Transverse colon (tissue), 3 donors: ENCODE data around the gene RETREG1.

ENCODE experiments used
- CTCF ChIP-seq, 5 experiments: fragments of 200-600 bp in 3 of 5; fragments of 450-650 bp in 2 of 5; sonication (generic) in 3 of 5; IDR thresholded peaks; 1 replicate in 2 of 5; 2 replicates in 3 of 5; pipeline ENCODE4 v1.5.1; 2016 to 2017; ENCODE audit warnings: antibody characterized with exemption in 5 of 5, inconsistent platforms in 3 of 5, mild to moderate bottlenecking in 2 of 5, moderate library complexity in 1 of 5
- EP300 ChIP-seq: sonication (generic); formaldehyde crosslinking; IDR thresholded peaks from one replicate; pipeline ENCODE4 v1.6.1; 2017; ENCODE audit warnings: antibody characterized with exemption, low read depth
- POLR2A ChIP-seq: fragments of 450-650 bp; IDR thresholded peaks from one replicate; pipeline ENCODE4 v1.6.1; 2016; ENCODE audit warnings: antibody characterized with exemption, mild to moderate bottlenecking, moderate library complexity

DNA sequence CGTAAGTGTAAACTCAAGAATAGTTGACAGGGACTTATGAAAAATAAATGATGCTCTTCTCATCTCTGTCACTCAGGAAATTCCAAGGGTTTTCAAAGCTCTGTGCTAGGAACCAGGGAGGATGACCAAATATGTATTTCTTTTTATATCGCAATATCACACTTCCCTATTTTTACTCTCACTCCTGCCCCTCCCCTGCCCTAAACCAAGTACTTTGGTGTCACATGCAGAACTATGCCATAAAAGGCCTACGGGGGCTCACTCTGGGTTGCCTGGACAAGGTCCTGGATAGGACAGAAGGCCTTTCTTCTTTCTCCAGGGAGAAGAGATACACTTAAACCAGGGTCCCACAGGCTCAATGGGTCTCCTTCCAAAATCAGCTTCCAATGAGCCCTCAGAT is 8.3 kb upstream of the RETREG1 start:
- TF ChIP-seq CTCF (IDR thresholded peaks at IDR 0.05), result no peak
- TF ChIP-seq EP300, result no peak
- TF ChIP-seq POLR2A, result no peak
